ENCODE data around the gene CNTNAP1.
A peak's percentile ranks its signal among the peaks of the same experiment; 100 is the strongest.
"Not testable (repeated sequence)": the region's sequence is repeated elsewhere in the genome, so short reads cannot be mapped to it uniquely, and the experiment has no call there.

CNTNAP1 gene

DNA sequence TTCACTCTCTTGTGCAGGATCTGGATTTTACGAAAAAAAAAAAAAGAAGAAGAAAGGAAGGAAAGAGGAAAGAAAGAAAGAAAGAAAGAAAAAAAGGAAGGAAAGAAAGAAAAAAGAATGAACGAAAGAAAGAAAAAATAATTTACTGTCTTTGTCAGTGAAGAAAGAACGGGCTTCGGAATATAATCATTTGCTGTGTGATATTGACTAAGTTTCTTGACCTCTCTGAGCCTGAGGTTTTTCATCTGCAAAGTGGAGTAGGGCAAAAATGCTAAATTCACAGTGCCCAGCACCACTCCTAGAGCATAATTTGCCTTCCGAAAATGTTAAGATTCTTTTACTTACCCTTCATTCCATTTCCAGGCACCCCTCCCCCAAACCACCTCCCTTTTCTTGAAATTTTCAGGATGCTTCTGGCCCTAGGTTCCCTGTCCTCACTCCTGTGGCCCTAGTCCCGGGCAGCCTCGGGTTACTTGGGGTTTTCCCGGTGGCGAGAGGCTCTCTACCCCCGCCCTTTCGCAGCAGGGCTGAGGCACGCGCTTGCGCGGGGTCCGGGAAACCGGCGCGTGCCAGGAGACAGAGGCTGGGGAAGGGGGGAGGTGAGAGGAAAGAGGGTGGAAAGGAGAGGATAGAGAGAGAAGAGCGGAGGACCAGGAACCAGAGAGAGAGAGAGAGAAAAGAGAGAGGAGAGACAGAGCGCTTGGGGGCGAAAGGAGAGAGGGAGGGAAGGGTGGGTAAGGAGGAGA is at the start of gene CNTNAP1:
CNTNAP1 (plus strand) TSS at position 556 of the 746 bp plus-strand sequence. CDS start 299 bp downstream, outside the sequence.
- no peak for DNase-seq (ENCODE audit: low read depth)

DNA sequence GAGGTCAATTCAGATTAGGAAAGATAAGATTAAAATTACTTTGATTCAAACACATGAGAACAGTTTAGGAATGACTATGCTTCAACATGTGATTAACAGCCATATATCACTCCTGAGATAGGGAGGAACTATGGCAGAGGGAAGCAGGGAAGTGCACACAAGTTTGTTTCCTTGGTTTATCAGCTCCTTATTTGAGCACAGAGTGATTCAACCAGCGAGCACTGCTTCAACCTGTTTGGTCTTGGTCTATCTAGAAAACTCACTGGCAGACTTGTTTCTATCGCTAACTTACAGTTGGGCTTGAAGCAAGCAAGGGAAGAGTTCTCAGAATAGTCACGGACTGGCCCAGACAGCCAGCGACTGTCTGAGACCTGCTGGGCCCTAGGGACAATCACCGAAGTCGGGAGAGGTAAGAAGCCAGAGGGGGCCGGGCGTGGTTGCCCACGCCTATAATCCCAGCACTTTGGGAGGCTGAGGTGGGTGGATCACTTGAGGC is 49.3 kb upstream of the CNTNAP1 start:
- DNase-seq (ENCODE audit: low read depth) = no peak

DNA sequence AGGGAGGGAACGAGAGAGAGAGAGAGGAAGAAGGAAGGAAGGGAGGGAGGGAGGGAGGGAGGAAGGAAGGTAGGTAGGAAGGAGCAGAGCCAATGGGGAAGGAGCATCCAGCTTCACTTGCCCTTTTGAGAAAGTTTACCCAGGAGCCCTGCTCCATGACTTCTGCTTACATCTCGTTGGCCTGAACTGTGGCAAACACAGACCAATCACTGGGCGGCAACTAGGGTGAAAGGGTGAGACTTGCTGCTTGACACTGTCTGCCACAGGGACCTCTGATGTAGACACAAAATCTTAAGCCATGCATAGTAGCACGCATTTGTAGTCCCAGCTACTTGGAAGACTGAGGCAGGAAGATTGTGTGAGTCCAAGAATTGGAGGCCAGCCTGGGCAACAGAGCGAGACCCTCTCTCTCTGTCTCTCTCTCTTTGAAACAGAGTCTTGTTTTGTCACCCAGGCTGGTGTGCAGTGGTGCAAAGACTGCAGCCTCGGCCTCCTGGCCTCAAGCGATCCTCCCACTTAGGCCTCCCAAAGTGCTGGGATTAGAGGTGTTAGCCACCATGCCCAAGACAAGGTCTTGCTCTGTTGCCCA is 42.7 kb upstream of the CNTNAP1 start:
- no peak for DNase-seq (ENCODE audit: low read depth)

DNA sequence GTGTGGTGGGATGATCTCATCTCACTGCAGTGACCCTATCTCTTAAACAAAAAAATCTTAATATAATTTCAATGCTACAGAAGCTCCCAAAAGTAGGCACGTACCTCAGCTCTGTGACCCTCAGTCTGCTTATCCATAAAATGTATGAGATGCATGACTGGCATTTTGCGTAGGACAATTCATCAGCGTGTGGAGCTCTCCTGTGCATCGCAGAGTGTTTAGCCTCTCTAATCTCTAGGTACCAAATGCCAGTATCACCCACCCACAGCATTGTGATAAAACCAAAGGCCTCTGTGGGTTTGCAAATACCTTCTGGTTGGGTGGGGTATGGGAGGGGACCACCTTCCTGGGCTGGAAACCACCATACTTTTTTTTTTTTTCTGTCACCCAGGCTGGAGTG is 42.2 kb upstream of the CNTNAP1 start:
- DNase-seq (ENCODE audit: low read depth) = no peak

DNA sequence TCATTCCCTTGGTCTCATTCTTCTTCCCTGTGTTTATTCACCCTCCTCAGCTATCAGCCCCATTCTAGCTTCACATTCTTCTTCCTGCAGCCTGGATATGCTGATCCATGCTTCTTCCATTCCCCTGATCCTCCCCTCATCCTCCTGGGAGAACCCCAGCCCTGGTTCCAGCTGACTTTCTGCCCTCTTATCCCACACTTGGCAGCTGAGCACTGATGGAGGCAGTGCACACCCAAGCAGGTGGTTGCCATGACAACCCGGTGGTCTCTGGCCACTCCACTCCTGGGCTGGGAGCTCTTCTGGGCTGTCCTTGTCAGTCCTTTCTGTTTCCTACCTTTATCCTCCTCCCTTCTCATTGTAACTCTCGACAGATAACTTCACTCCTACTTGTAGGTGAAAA is 40.0 kb upstream of the CNTNAP1 start:
- DNase-seq (ENCODE audit: low read depth) = no peak

DNA sequence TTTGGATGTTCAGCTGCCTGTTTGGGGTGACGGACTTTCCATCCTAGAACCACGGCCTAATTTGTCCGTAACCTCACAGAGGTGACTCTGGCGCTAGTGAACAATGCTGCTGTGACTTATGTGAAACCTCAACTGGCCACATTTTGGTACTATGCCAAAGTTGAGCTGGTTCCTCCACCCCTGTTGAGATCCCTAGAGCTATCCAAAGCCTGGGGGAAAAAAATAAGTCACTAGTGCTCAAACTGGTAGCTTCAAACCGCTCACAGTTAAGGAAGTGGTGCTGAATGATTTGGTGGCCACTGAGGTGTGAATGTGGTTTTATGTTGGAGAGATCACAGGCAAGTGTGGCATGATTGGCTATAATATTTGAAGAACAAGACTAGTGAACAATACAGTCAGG is 34.6 kb upstream of the CNTNAP1 start:
- no peak for DNase-seq (ENCODE audit: low read depth)

DNA sequence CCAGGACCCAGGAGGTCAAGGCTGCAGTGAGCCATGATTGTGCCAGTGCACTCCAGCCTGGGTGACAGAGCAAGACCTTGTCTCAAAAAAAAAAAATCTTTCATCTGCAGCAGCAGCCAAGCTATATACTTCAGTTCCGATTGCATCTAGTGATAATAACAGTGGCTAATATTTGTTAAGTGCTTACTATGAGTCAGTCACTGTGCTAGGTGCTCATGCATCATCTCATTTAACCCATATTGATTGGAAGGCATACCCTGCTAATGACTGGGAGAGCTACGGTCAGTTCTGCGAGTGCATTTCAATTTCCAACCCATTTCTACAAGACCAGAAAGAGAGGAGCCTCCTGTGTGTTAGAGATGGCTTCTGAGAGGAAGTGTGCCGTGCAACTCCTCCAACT is 30.9 kb upstream of the CNTNAP1 start:
- no peak for DNase-seq (ENCODE audit: low read depth)

DNA sequence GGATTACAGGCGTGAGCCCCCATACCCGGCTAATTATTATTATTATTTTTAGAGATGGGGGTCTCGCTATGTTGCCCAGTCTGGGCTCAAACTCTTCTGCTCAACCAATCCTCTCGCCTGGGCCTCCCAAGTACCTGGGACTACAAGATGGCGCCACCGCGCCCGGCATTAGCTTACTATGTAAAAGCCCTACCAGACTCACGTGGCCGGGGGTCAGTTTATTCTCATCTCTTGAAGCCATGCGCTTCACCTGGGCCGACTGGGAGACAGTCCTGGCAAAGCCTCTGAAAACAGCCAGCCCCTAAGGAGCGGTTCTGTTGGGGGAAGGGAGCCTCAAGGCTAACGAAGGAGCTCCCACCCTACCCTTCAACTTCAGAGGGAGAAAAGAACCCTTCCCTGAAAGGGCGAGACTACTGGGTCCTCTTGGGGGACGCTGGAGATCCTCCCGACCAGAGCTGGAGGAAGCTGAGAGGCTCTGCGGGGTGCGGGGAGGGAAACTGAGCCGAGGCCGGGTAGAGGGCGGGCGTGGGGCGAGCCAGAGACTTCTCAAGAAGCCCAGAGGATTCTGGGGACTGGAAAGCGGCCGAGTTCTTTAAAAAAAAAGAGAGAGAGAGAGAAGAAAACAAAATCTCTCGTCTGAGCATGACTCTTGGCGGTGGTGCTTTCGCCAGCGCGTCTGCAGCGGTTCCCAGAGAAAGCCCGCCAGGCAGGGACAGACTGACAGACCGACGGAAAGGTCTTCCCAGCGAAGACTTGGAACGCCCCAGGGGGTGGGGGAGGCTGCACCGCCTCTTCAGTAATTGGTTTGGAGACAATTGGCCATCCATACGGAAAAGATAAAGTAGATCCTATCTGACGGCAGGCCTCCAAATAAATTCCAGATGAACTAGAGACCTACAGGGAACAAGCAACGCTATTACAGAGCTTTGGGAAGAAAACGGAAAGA is 28.9 kb upstream of the CNTNAP1 start:
- DNase-seq (ENCODE audit: low read depth) = peak; percentile 66

DNA sequence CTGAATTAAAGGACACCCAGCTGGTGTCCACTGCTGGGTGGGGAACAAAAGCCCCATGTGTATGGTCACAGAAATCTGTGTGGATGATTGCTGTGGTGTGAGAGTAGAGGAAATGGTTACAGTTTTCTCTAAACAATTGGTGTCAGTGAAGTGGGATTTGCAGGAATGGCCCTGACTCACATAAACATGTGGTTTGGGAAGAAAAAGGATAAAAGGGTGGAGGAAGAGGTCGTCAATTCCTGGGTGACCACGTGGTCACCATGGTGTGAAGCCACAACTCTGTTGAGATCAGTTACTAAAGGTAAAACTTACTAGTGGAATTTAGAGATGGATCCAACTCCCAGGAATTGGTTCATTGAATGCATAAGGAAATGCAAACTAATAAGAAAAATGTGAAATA is 26.8 kb upstream of the CNTNAP1 start:
- no peak for DNase-seq (ENCODE audit: low read depth)

DNA sequence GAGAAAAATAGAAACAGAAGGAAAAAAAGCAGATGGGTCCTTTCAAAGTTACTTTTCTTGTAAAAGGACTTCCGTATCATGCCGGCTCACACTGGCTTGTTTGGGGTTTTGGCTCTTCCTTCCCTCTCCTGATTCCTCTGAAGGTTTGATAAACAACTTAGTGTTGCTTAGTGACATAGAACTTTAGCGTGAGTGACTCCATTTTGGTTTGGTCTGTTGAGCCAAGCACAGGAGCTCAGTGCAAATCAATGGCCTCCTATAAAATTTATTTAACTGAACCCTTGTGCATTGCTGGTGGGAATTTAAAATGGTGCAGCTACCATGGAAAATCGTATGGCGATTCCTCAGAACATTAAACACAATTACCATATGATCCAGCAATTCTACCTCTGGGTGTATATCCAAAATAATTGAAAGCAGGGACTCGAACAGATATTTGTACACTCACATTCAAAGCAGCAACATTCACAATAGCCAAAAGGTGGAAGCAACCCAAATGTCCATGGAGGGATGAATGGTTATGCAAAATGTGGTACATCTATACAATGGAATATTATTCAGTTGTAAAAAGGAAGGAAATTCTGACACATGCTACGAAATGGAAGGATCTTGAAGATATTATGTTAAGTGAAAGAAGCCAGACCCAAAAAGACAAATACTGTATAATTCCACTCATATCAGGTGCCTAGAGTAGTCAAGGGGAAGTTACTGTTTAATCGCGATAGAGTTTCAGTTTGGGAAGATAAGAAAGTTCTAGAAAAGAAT is 24.3 kb upstream of the CNTNAP1 start:
- DNase-seq (ENCODE audit: low read depth) = no peak

DNA sequence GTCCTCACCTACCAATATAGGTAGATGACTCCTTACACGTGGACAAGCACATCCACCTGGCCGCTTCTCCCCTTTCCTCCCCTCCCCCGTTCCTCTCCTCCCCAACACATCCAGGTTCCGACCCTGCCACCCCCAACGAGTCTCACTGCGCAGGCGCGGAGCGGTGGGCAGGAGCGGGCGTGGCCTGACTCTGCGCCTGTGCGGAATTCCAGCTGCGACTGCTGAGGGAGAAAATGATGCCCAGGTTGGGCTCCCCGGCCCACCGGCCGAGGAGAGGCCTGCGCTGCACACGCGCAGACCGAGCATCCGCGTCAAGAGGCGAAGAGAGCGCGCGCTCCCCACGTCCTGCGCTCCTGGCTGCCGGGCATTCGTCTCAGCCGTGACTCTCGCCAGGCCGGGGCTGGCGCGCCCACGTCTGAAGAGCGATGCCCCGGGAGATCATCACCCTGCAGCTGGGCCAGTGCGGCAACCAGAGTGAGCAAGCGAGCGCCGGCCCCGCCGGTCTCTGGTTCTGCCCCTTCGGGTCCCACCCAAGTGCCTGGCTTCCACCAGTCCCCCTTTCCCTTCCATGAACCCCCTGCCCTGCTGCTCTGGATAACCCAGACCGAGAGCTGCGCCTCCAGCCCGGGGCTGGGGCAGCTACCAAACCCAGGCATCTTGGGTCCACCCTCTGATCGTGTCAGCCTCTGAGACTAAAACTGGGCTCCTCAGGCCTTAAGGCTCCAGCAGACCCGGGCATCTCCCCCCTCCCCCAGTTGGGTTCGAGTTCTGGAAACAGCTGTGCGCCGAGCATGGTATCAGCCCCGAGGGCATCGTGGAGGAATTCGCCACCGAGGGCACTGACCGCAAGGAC is 23.0 kb upstream of the CNTNAP1 start, which contains the start of gene TUBG2:
TUBG2 (plus strand) TSS at position 206 of the 853 bp plus-strand sequence; CDS start at position 426, 220 bp downstream.
- DNase-seq (ENCODE audit: low read depth) = peak; percentile 83

DNA sequence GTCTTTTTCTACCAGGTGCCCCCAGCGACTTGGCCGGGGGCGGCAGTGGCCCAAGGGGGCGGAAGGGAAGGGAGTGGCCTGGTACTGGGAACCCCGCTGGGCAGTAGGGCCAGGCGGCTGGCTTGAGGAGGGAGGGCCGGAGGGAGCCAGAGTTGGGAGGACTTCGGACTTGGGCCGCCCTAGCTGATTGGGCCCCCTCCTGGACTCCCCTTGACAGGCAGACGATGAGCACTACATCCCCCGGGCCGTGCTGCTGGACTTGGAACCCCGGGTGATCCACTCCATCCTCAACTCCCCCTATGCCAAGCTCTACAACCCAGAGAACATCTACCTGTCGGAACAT is 22.4 kb upstream of the CNTNAP1 start:
- DNase-seq (ENCODE audit: low read depth) = not testable (repeated sequence)

DNA sequence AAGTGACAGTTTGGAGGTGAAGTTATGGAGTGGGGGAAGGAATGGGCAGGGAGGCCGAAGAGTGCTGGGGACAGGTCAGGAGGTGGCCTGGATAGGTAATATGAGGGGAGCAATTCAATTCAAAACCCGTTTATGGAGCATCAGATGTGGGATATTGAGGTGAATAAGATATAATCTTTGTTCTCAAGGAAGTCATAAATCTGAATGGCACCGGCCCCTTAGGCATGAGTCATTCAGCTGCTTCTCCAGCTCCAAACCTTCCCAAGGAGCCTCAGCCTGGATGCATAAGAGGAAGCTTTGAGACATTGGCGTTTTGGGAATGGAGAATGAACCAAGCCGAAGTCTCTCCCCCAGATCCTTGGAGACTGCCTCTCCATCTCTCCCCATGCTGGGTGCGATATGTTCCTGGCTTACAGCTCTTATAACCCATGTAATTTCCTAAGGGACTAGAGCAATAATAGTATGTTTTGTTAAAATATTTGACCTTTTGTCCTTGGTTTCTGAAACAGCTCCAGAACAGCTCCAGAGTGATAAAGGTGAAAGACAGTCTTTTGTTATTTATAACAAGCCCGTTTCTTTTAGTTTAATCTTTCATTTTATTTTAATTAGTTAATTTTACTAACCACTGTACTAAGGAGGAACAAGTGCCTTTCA is 21.5 kb upstream of the CNTNAP1 start:
- DNase-seq (ENCODE audit: low read depth) = peak; percentile 71

DNA sequence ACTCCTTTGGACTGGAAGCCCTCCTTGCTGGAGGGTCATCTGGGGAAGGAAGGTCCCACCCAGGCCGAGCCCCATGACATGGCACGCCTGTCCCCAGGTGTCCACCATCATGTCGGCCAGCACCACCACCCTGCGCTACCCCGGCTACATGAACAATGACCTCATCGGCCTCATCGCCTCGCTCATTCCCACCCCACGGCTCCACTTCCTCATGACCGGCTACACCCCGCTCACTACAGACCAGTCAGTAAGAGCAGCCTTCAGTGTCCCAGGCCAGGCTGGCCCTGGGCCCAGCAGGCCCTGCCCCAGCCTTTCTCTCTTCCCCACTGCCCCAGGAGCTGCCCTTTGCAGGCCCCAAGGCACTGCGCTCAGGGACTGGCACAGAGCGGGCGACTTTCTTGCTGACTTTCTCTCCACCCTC is 16.7 kb upstream of the CNTNAP1 start:
- no peak for DNase-seq (ENCODE audit: low read depth)

DNA sequence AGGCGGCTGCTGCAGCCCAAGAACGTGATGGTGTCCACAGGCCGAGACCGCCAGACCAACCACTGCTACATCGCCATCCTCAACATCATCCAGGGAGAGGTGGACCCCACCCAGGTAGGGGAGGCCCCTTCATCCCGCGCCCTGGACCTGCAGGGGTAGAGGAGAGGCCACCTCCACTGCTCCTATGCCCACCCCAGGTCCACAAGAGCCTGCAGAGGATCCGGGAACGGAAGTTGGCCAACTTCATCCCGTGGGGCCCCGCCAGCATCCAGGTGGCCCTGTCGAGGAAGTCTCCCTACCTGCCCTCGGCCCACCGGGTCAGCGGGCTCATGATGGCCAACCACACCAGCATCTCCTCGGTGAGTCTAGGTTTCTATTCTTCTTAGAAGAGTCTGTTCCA is 16.2 kb upstream of the CNTNAP1 start:
- DNase-seq (ENCODE audit: low read depth) = not testable (repeated sequence)

DNA sequence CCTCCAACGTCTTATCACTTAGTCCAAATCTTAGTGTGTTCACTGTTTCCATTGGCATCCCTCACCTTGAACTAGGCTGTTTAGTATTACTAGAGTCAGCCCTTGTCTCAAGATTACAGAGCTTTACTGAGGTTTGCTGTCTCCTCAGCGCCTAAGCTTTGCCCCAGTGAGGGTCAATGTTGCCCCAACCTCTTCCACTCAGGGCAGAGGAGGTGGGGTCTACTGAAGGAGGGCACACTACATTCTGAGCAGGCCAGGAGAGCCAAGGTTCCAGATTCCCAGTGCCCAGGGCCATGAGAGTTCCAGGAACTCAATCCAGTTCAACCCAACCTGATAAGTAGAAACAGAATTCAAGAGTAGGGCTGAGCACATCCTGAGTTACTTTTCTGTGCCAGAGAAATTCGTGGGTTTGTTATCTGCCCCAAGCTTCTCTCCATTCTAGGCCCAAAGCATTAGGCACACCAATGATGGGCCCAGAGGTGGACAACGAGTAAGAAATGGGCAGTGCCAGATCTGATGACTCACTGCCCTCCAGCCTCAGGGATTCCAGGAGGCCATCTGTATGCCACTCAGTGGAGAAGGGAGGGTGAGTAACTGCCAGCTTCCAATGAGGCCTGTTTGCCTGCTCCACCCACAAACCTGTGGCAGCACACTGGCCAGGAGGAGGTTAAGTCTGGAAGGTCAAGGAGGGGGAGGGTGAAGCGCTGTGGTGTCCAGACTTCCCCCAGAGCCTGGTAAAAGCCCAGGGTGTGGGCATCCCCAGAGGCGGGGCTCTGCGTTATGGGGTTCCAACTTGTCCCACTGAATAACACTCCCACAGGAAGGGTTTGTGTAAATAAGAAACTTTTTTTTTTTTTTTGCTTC is 15.0 kb upstream of the CNTNAP1 start:
- peak; percentile 72 for DNase-seq (ENCODE audit: low read depth)

DNA sequence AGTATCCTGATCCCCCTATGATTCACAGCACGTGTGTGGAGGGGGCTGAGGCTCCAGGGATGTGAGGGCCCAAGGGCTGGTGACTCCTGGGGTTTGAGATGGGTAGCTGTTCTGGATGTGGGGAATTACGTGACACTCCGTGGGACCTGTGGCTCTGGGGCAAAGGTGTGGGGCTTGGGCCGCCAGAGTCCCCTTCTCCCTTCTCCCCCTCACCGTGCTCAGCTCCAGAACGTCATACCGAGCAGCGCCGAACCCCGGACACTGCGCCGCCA is 12.7 kb upstream of the CNTNAP1 start:
- DNase-seq (ENCODE audit: low read depth) = no peak

DNA sequence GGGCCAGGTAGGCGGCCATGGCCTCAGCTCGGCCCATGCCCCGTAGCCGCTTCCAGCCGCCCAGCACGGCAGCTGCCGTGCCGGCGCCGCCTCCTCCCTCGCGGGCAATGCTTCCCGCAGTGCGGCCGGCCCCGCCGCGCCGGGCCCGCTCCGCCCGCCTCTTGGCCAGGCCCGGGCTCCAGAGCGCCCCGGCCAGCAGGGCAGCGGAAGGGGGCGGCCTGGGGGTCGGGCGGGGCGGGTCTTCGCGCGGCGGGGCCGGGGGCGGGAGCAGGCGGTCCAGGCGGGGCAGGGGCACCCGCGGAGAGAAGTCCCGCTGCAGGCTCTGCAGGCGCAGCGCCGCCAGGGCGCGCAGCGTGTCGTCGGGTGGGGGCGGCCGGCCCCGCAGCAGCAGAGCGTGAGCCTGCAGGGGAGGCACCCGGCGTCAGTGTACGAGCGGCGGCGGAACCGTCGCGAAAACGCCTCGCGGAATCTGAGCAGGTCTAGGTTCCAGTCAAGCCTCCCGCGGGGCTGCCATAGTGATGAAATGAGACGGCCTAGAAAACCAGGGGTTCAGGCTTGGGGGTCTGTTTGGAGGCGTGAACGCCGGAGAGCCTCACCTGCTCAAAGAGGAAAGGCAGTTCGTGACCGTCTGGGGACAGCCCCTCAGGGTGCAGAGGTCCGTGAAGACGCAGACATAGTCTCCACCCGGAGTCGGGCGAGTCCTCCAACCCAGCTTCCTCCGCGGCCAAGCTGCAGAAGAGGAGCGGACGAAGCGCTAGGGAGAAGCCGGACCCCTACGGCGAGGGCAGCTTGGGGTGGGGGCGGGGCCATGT is 12.1 kb upstream of the CNTNAP1 start:
- no peak for DNase-seq (ENCODE audit: low read depth)
